Central memory CD8-positive, alpha-beta T cell (primary cell): Measurements from ENCODE around the gene NINJ1.

Experiments
- ATAC-seq: fragments of 150-1000 bp; cut with Tn5 transposase; replicated peaks from 2 replicates; pipeline ENCODE4 v1.10.0; 2022; ENCODE audit warnings: mild to moderate bottlenecking, moderate FRiP score, moderate number of reproducible peaks; ENCODE audit not compliant: poor library complexity, severe bottlenecking; ENCODE audit errors: extremely low read depth
- DNase-seq, 2 donors: peaks; one replicate each; pipeline ENCODE4 v3.0.0; 2021; ENCODE audit warnings: low spot score in 2 of 2
- H3K27ac Mint-ChIP-seq: one replicate; pipeline ENCODE4 v1.8.0; 2022; ENCODE audit warnings: low read depth, mild to moderate bottlenecking, moderate library complexity, mixed read lengths
- H3K27me3 Mint-ChIP-seq: one replicate; pipeline ENCODE4 v1.8.0; 2022; ENCODE audit warnings: mixed read lengths
- H3K36me3 Mint-ChIP-seq: one replicate; pipeline ENCODE4 v1.8.0; 2022; ENCODE audit warnings: mild to moderate bottlenecking, moderate library complexity, mixed read lengths; ENCODE audit not compliant: insufficient read depth
- H3K4me1 Mint-ChIP-seq: one replicate; pipeline ENCODE4 v1.8.0; 2022; ENCODE audit warnings: mixed read lengths
- H3K4me3 Mint-ChIP-seq: one replicate; pipeline ENCODE4 v1.8.0; 2022; ENCODE audit warnings: mild to moderate bottlenecking, moderate library complexity, mixed read lengths
- H3K9me3 Mint-ChIP-seq: one replicate; pipeline ENCODE4 v1.8.0; 2022; ENCODE audit warnings: mixed read lengths

The NINJ1 gene

GRCh38 chr9:93089024-93089423 is 45.0 kb downstream of the NINJ1 start:
- Mint-ChIP-seq H3K9me3 (no peaks in the 10 kb centered on the region), H3K36me3 (peaks cover 6% of the 10 kb centered on the region), H3K4me3 (no peak overlapping the region), H3K27me3 (no peaks in the 10 kb centered on the region), H3K4me1 (peaks cover 19% of the 10 kb centered on the region), H3K27ac (no peak overlapping the region)
- ATAC-seq (no peak), DNase-seq (no peak)

- H3K4me3 Mint-ChIP-seq: no peak overlapping the region
- H3K4me1 Mint-ChIP-seq: peaks cover 19% of the 10 kb centered on the region
- ATAC-seq (no peak), DNase-seq (no peak)
- H3K27me3 Mint-ChIP-seq: no peaks in the 10 kb centered on the region
- peaks cover 8% of the 10 kb centered on the region for H3K36me3 Mint-ChIP-seq
- no peak overlapping the region for H3K27ac Mint-ChIP-seq
- H3K9me3 Mint-ChIP-seq: no peaks in the 10 kb centered on the region
These were observed 45.4 kb downstream of the NINJ1 start for GRCh38 chr9:93088656-93089015.

- ATAC-seq (no peak), DNase-seq (no peak)
- peaks cover 9% of the 10 kb centered on the region for H3K36me3 Mint-ChIP-seq
- H3K9me3 Mint-ChIP-seq: no peaks in the 10 kb centered on the region
- H3K4me3 Mint-ChIP-seq: no peak overlapping the region
- peaks cover 18% of the 10 kb centered on the region for H3K4me1 Mint-ChIP-seq
- no peaks in the 10 kb centered on the region for H3K27me3 Mint-ChIP-seq
- no peak overlapping the region for H3K27ac Mint-ChIP-seq
These were observed 45.9 kb downstream of the NINJ1 start for GRCh38 chr9:93087971-93088655.

- Mint-ChIP-seq H3K36me3 (peaks cover 10% of the 10 kb centered on the region), H3K27me3 (no peaks in the 10 kb centered on the region), H3K9me3 (no peaks in the 10 kb centered on the region), H3K27ac (no peak overlapping the region), H3K4me1 (peaks cover 8% of the 10 kb centered on the region), H3K4me3 (no peak overlapping the region)
- no peak for ATAC-seq
- no peak for DNase-seq
These were observed 47.4 kb downstream of the NINJ1 start for GRCh38 chr9:93086447-93087224.

- ATAC-seq (no peak), DNase-seq (no peak)
- Mint-ChIP-seq H3K27ac (no peak overlapping the region), H3K4me3 (no peak overlapping the region), H3K4me1 (peaks cover 8% of the 10 kb centered on the region), H3K36me3 (peaks cover 19% of the 10 kb centered on the region), H3K27me3 (no peaks in the 10 kb centered on the region), H3K9me3 (no peaks in the 10 kb centered on the region)
These were observed 48.4 kb downstream of the NINJ1 start for GRCh38 chr9:93085676-93086075.

GRCh38 chr9:93084471-93084881 is 49.6 kb downstream of the NINJ1 start:
- H3K36me3 Mint-ChIP-seq: peaks cover 22% of the 10 kb centered on the region
- H3K9me3 Mint-ChIP-seq: no peaks in the 10 kb centered on the region
- no peak overlapping the region for H3K4me3 Mint-ChIP-seq
- DNase-seq (no peak), ATAC-seq (no peak)
- peaks cover 8% of the 10 kb centered on the region for H3K4me1 Mint-ChIP-seq
- H3K27me3 Mint-ChIP-seq: no peaks in the 10 kb centered on the region
- no peak overlapping the region for H3K27ac Mint-ChIP-seq

GRCh38 chr9:93083592-93084470 is 50.2 kb downstream of the NINJ1 start:
- ATAC-seq: no peak

GRCh38 chr9:93082841-93083411 is 51.1 kb downstream of the NINJ1 start:
- Mint-ChIP-seq H3K4me1 (peaks cover 8% of the 10 kb centered on the region), H3K27me3 (no peaks in the 10 kb centered on the region), H3K9me3 (no peaks in the 10 kb centered on the region), H3K27ac (peak overlapping the region; percentile 70), H3K36me3 (peaks cover 26% of the 10 kb centered on the region), H3K4me3 (no peak overlapping the region)
- peak; percentile 43 for ATAC-seq
- DNase-seq: peak in 1 of 2 donors; percentile 8

More at GRCh38 chr9:93083592-93084470, 50.2 kb downstream of the NINJ1 start:
- H3K36me3 Mint-ChIP-seq: peaks cover 26% of the 10 kb centered on the region
- peaks cover 8% of the 10 kb centered on the region for H3K4me1 Mint-ChIP-seq
- no peaks in the 10 kb centered on the region for H3K9me3 Mint-ChIP-seq
- H3K4me3 Mint-ChIP-seq: peak overlapping the region; percentile 40
- peak overlapping the region; percentile 70 for H3K27ac Mint-ChIP-seq
- no peak for DNase-seq
- H3K27me3 Mint-ChIP-seq: no peaks in the 10 kb centered on the region

GRCh38 chr9:93081931-93082330 is 52.1 kb downstream of the NINJ1 start:
- H3K4me1 Mint-ChIP-seq: peaks cover 15% of the 10 kb centered on the region
- H3K27ac Mint-ChIP-seq: no peak overlapping the region
- no peak overlapping the region for H3K4me3 Mint-ChIP-seq
- H3K9me3 Mint-ChIP-seq: no peaks in the 10 kb centered on the region
- ATAC-seq: no peak
- no peak for DNase-seq
- no peaks in the 10 kb centered on the region for H3K27me3 Mint-ChIP-seq
- H3K36me3 Mint-ChIP-seq: peaks cover 26% of the 10 kb centered on the region

GRCh38 chr9:93081081-93081529 is 52.9 kb downstream of the NINJ1 start:
- no peaks in the 10 kb centered on the region for H3K27me3 Mint-ChIP-seq
- peaks cover 15% of the 10 kb centered on the region for H3K4me1 Mint-ChIP-seq
- DNase-seq (no peak), ATAC-seq (no peak)
- peaks cover 26% of the 10 kb centered on the region for H3K36me3 Mint-ChIP-seq
- H3K4me3 Mint-ChIP-seq: no peak overlapping the region
- no peak overlapping the region for H3K27ac Mint-ChIP-seq
- H3K9me3 Mint-ChIP-seq: no peaks in the 10 kb centered on the region

- H3K27me3 Mint-ChIP-seq: no peaks in the 10 kb centered on the region
- no peak for ATAC-seq
- H3K9me3 Mint-ChIP-seq: no peaks in the 10 kb centered on the region
- no peak overlapping the region for H3K4me3 Mint-ChIP-seq
- no peak for DNase-seq
- H3K4me1 Mint-ChIP-seq: peaks cover 15% of the 10 kb centered on the region
- no peak overlapping the region for H3K27ac Mint-ChIP-seq
- H3K36me3 Mint-ChIP-seq: peaks cover 27% of the 10 kb centered on the region
These were observed 53.6 kb downstream of the NINJ1 start for GRCh38 chr9:93080406-93080805.

- no peak for DNase-seq
- no peak for ATAC-seq
- Mint-ChIP-seq H3K27me3 (no peaks in the 10 kb centered on the region), H3K27ac (no peak overlapping the region), H3K36me3 (peaks cover 25% of the 10 kb centered on the region), H3K9me3 (no peaks in the 10 kb centered on the region), H3K4me3 (no peak overlapping the region), H3K4me1 (peaks cover 15% of the 10 kb centered on the region)
These were observed 54.7 kb downstream of the NINJ1 start for GRCh38 chr9:93079371-93079770.
